Endothelial cell of umbilical vein (primary cell): ENCODE measurements around the gene DAB2IP.

ENCODE experiments used
- CTCF ChIP-seq, 2 donors: IDR thresholded peaks; 1 replicate in 1 of 2; 2 replicates in 1 of 2; pipeline ENCODE4 v1.5.1; 2011; ENCODE audit warnings: low read length in 2 of 2, mild to moderate bottlenecking in 2 of 2, moderate library complexity in 2 of 2, control low read depth in 1 of 2, inconsistent platforms in 1 of 2, low read depth in 1 of 2; ENCODE audit not compliant: insufficient read depth in 1 of 2; ENCODE audit errors: extremely low read depth in 1 of 2
- EZH2 ChIP-seq: IDR thresholded peaks from 2 replicates; pipeline ENCODE4 v1.6.1; 2012; ENCODE audit warnings: borderline replicate concordance, low read depth, mild to moderate bottlenecking, moderate library complexity, low read length, inconsistent platforms; ENCODE audit not compliant: severe bottlenecking
- FOS ChIP-seq: IDR thresholded peaks from 2 replicates; pipeline ENCODE4 v1.6.1; 2011; ENCODE audit warnings: mild to moderate bottlenecking, low read length, moderate library complexity, borderline replicate concordance; ENCODE audit not compliant: insufficient read depth
- GATA2 ChIP-seq: IDR thresholded peaks from 2 replicates; pipeline ENCODE4 v1.7.0; 2011; ENCODE audit warnings: low read depth, mild to moderate bottlenecking, moderate library complexity, mixed read lengths, low read length; ENCODE audit not compliant: insufficient read length, insufficient read depth
- JUN ChIP-seq: IDR thresholded peaks from 2 replicates; pipeline ENCODE4 v1.6.1; 2011; ENCODE audit warnings: borderline replicate concordance, low read depth; ENCODE audit not compliant: insufficient read length, insufficient read depth
- MAX ChIP-seq: IDR thresholded peaks from 2 replicates; pipeline ENCODE4 v1.6.1; 2011; ENCODE audit not compliant: insufficient read depth, insufficient read length
- MYC ChIP-seq: IDR thresholded peaks from one replicate; pipeline ENCODE4 v1.6.1; 2011; ENCODE audit warnings: mild to moderate bottlenecking, low read depth, low read length
- POLR2A ChIP-seq: IDR thresholded peaks from 2 replicates; pipeline ENCODE4 v1.6.1; 2012; ENCODE audit warnings: low read depth, mild to moderate bottlenecking, control low read depth, low read length
- POLR2AphosphoS5 ChIP-seq: IDR thresholded peaks from 2 replicates; pipeline ENCODE4 v1.6.1; 2012; ENCODE audit warnings: low read depth, mild to moderate bottlenecking, control low read depth, low read length, moderate library complexity; ENCODE audit not compliant: insufficient read depth

- TF ChIP-seq POLR2A (no peak), CTCF (IDR thresholded peaks at IDR 0.05; ENCODE audit: extremely low read depth in 1 of 2, insufficient read depth in 1 of 2, low read depth in 1 of 2, low read length in 2 of 2) (no peak), MYC (no peak), POLR2AphosphoS5 (no peak), FOS (no peak), MAX (no peak), EZH2 (no peak), GATA2 (no peak), JUN (no peak)
Measured at GRCh38 chr9:121714075-121714705, 62.8 kb downstream of the DAB2IP start.
